Measurements from ENCODE around the gene C11orf91. TPM values are rescaled to one million over a fixed set of nuclear protein-coding genes. Genes with fewer than 3 reads are reported as not detected.
A peak's percentile ranks its signal among the peaks of the same experiment; 100 is the strongest.

The C11orf91 gene
- total and polyA plus RNA-seq, 2 of the 4 experiments (the other 2 are of a cell fraction), result 0.10 TPM; not detected in 1

- ChIA-PET CTCF (no interaction called here), POLR2A (ENCODE audit: unreplicated experiment) (no interaction called here)
- 94% methylated on average over 5 of the region's 5 CpGs; no CpG with 5 or more reads in 1 of the 2 experiments for WGBS, 2 experiments (ENCODE audit: extremely low coverage in 2 of 2, insufficient read length in 1 of 2)
These were observed 4.2 kb downstream of the C11orf91 start for GRCh38 chr11:33696411-33696810.

More at GRCh38 chr11:33696411-33696810, 4.2 kb downstream of the C11orf91 start:
- H2BK15ac ChIP-seq (ENCODE audit: low read depth, low read length), result 0 out of 3 replicates have a peak overlapping the region, but pooled peaks have one; percentile 53
- H3K9me1 ChIP-seq (ENCODE audit: insufficient read depth, low read length), result peaks cover 34% of the 10 kb centered on the region
- H2BK120ac ChIP-seq (ENCODE audit: low read depth, low read length), result peak overlapping the region; percentile 68; the same call in 1 of the 2 replicates
- ATAC-seq (ENCODE audit: low read depth), result no peak
- peak overlapping the region; percentile 22; the same call in 1 of the 2 replicates for H2BK20ac ChIP-seq (ENCODE audit: low read depth, low read length)
- H3K4ac ChIP-seq (ENCODE audit: low read depth, low read length), result peak overlapping the region; percentile 67
- TF ChIP-seq, protein P1, sequence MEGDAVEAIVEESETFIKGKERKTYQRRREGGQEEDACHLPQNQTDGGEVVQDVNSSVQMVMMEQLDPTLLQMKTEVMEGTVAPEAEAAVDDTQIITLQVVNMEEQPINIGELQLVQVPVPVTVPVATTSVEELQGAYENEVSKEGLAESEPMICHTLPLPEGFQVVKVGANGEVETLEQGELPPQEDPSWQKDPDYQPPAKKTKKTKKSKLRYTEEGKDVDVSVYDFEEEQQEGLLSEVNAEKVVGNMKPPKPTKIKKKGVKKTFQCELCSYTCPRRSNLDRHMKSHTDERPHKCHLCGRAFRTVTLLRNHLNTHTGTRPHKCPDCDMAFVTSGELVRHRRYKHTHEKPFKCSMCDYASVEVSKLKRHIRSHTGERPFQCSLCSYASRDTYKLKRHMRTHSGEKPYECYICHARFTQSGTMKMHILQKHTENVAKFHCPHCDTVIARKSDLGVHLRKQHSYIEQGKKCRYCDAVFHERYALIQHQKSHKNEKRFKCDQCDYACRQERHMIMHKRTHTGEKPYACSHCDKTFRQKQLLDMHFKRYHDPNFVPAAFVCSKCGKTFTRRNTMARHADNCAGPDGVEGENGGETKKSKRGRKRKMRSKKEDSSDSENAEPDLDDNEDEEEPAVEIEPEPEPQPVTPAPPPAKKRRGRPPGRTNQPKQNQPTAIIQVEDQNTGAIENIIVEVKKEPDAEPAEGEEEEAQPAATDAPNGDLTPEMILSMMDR (conservative IDR thresholded peaks at IDR 0.05; ENCODE audit: low read depth, low read length), result no peak
- no peak for TF ChIP-seq BHLHE40 (IDR thresholded peaks at IDR 0.05; ENCODE audit: low read depth, low read length)
- TF ChIP-seq MAFK (IDR thresholded peaks at IDR 0.05; ENCODE audit: low read depth, low read length), result no peak
- TF ChIP-seq MXI1 (IDR thresholded peaks at IDR 0.05; ENCODE audit: borderline replicate concordance, low read depth, low read length), result no peak
- TF ChIP-seq RFX5 (IDR thresholded peaks at IDR 0.05; ENCODE audit: low read depth, low read length), result no peak
- no peak overlapping the region for H3K9ac ChIP-seq (ENCODE audit: low read depth, low read length)
- H4K8ac ChIP-seq (ENCODE audit: low read depth in 2 of 2, low read length in 2 of 2), result no peak overlapping the region
- DNase-seq, result no peak
- dilution Hi-C loops (cut with HindIII; ENCODE audit: low sequenced_read_pairs, unreplicated experiment) (no loop called here), in situ Hi-C loops (cut with MboI; ENCODE audit: low sequenced_read_pairs) (no loop called here), intact Hi-C loops (cut with micrococcal nuclease) (no loop called here)
- no TSS peak for BruUV-seq (replicated peaks)
- H3K27ac ChIP-seq (ENCODE audit: insufficient read depth, low read length), result no peak overlapping the region
- no peak overlapping the region for H3K14ac ChIP-seq (replicated peaks; ENCODE audit: low read depth, low read length)
- H3K56ac ChIP-seq (ENCODE audit: extremely low read depth, insufficient read depth, low read length), result no peak overlapping the region
- H3K4me1 ChIP-seq (ENCODE audit: control insufficient read depth, insufficient read depth, low read length), result peaks cover 26% of the 10 kb centered on the region
- H2AK9ac ChIP-seq (replicated peaks; ENCODE audit: low read depth, low read length, poor library complexity), result no peak overlapping the region
- H3K4me3 ChIP-seq (ENCODE audit: insufficient read depth, low read depth, low read length), result no peak overlapping the region
- H3K79me1 ChIP-seq (ENCODE audit: low read depth in 1 of 2, low read length in 2 of 2), result peaks cover 0 to 43% of the 10 kb centered on the region in 2 experiments; a peak in 2 of 4 replicates
- no peaks in the 10 kb centered on the region for H3K36me3 ChIP-seq (ENCODE audit: control insufficient read depth, insufficient read depth, low read length)
- H2BK5ac ChIP-seq (ENCODE audit: low read depth, low read length, poor library complexity, severe bottlenecking), result no peak overlapping the region
- no peak overlapping the region for H2AFZ ChIP-seq (replicated peaks; ENCODE audit: low read length, poor library complexity)
- H3K9me3 ChIP-seq (ENCODE audit: control insufficient read depth, insufficient read depth, low read length), result no peaks in the 10 kb centered on the region
- H3K27me3 ChIP-seq (ENCODE audit: control insufficient read depth, insufficient read depth, low read length), result no peaks in the 10 kb centered on the region
- H2AK5ac ChIP-seq (ENCODE audit: low read depth, low read length), result no peak overlapping the region
- H3K18ac ChIP-seq (ENCODE audit: low read depth, low read length), result no peak overlapping the region
- H3K4me2 ChIP-seq (ENCODE audit: low read depth, low read length), result no peak overlapping the region
- H3K23ac ChIP-seq (ENCODE audit: low read depth, low read length), result no peak overlapping the region
- no peak overlapping the region for H4K5ac ChIP-seq (ENCODE audit: low read depth, low read length)
- H4K91ac ChIP-seq (ENCODE audit: insufficient read depth, low read depth, low read length), result no peak overlapping the region
- H4K20me1 ChIP-seq (ENCODE audit: insufficient read depth, low read length), result peaks cover 4% of the 10 kb centered on the region; the same call in 1 of the 2 replicates

Data from IMR-90 (cell line).